ENCODE results near the gene AMPD3.

The AMPD3 gene

GRCh38 chr11:10551845-10552352 is 96.8 kb downstream of the AMPD3 start:
- no peak overlapping the region for H2BK15ac ChIP-seq (replicated peaks; ENCODE audit: low read depth)
- no peak overlapping the region for H3K4ac ChIP-seq (ENCODE audit: low read depth, low read length)
- no peak overlapping the region for H3K18ac ChIP-seq (ENCODE audit: low read length)
- no peak overlapping the region for H4K5ac ChIP-seq (ENCODE audit: low read length)
- no CpG with 5 or more reads among the region's 3 CpGs for WGBS (ENCODE audit: extremely low coverage, insufficient coverage, low lambda C conversion rate)
- no peak overlapping the region for H4K8ac ChIP-seq (ENCODE audit: low read depth, low read length)
- H3K36me3 ChIP-seq (ENCODE audit: control insufficient read depth, insufficient read depth, low read length) = no peaks in the 10 kb centered on the region
- no peak overlapping the region for H3K4me2 ChIP-seq (ENCODE audit: low read length)
- no peak for DNase-seq
- no peak overlapping the region for H3K23ac ChIP-seq (ENCODE audit: low read length)
- H2AK5ac ChIP-seq (ENCODE audit: low read length) = no peak overlapping the region
- H3K27ac ChIP-seq (ENCODE audit: low read depth, low read length) = no peak overlapping the region
- no peak overlapping the region for H3K4me3 ChIP-seq (ENCODE audit: low read length)
- H2BK120ac ChIP-seq (ENCODE audit: low read depth, low read length) = no peak overlapping the region
- H3K56ac ChIP-seq (ENCODE audit: low read length) = no peak overlapping the region
- no peak overlapping the region for H3K9ac ChIP-seq (ENCODE audit: low read length)
- H3K27me3 ChIP-seq (ENCODE audit: insufficient read depth, low read length, poor library complexity) = no peaks in the 10 kb centered on the region
- no peaks in the 10 kb centered on the region for H3K4me1 ChIP-seq (ENCODE audit: control insufficient read depth, low read depth, low read length)
- no peaks in the 10 kb centered on the region for H3K79me2 ChIP-seq (ENCODE audit: control insufficient read depth, insufficient read depth, low read length)
- H3K79me1 ChIP-seq (ENCODE audit: low read length) = no peaks in the 10 kb centered on the region
- H2BK5ac ChIP-seq (ENCODE audit: low read length) = no peak overlapping the region

- no peak overlapping the region for H3K4me3 ChIP-seq (ENCODE audit: low read length)
- no peak overlapping the region for H3K27ac ChIP-seq (ENCODE audit: low read depth, low read length)
- no peaks in the 10 kb centered on the region for H3K27me3 ChIP-seq (ENCODE audit: insufficient read depth, low read length, poor library complexity)
- H3K79me2 ChIP-seq (ENCODE audit: control insufficient read depth, insufficient read depth, low read length) = no peaks in the 10 kb centered on the region
- H3K36me3 ChIP-seq (ENCODE audit: control insufficient read depth, insufficient read depth, low read length) = no peaks in the 10 kb centered on the region
- H2BK5ac ChIP-seq (ENCODE audit: low read length) = no peak overlapping the region
- no peak overlapping the region for H3K56ac ChIP-seq (ENCODE audit: low read length)
- no peak overlapping the region for H2BK15ac ChIP-seq (replicated peaks; ENCODE audit: low read depth)
- H3K18ac ChIP-seq (ENCODE audit: low read length) = no peak overlapping the region
- H3K23ac ChIP-seq (ENCODE audit: low read length) = no peak overlapping the region
- H3K4ac ChIP-seq (ENCODE audit: low read depth, low read length) = no peak overlapping the region
- no peak for DNase-seq
- no peak overlapping the region for H4K5ac ChIP-seq (ENCODE audit: low read length)
- no peak overlapping the region for H2BK120ac ChIP-seq (ENCODE audit: low read depth, low read length)
- no peaks in the 10 kb centered on the region for H3K79me1 ChIP-seq (ENCODE audit: low read length)
- H3K9ac ChIP-seq (ENCODE audit: low read length) = no peak overlapping the region
- no peak overlapping the region for H2AK5ac ChIP-seq (ENCODE audit: low read length)
- H3K4me1 ChIP-seq (ENCODE audit: control insufficient read depth, low read depth, low read length) = no peaks in the 10 kb centered on the region
- H4K8ac ChIP-seq (ENCODE audit: low read depth, low read length) = no peak overlapping the region
- H3K4me2 ChIP-seq (ENCODE audit: low read length) = no peak overlapping the region
- no CpG with 5 or more reads among the region's 1 CpG for WGBS (ENCODE audit: extremely low coverage, insufficient coverage, low lambda C conversion rate)
Measured at GRCh38 chr11:10556590-10556989, 101.5 kb downstream of the AMPD3 start.
